NCI-H146 (cell line): ENCODE measurements around the gene AP3B1.

Source experiments
- DNase-seq: peaks from one replicate; lab custom pipeline; 2025; lab: John Stamatoyannopoulos, UW

The AP3B1 gene

DNA sequence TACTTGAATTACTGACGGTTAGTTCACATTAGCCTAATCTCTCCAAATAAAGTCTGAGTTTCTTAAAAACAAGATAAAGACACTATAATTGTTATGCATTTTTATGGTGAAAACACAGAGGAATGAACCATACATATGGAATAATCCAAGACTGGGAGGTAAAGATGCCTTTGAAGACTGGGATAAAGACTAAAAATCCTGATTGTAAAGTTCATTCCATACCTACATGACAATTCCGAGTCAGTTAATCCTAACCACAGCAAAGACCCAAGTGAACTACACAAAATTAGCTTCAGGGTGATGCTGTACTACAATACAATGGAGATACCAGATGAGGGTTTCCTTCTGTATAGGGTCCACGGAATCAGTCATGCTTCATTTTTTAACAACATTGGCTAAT lies 6.3 kb downstream of the AP3B1 start:
- DNase-seq = no peak

DNA sequence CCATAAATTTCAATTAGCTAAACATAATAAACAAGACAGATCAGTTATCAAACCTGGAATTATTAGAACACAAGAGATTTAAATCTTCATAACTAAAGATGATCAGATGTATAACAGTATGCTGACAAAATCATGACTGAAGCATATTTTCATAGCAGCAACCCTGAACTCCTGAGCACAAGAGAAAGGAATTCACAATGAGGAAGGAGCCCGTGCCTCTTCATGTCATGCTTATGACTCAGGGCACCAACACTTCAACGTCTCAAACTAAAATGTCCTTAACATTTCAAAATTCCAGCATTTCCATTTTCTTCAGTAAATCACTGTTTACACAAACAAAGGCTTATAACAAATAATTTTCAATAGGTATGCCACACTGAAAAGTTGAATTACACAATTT lies 6.7 kb downstream of the AP3B1 start:
- DNase-seq = no peak

DNA sequence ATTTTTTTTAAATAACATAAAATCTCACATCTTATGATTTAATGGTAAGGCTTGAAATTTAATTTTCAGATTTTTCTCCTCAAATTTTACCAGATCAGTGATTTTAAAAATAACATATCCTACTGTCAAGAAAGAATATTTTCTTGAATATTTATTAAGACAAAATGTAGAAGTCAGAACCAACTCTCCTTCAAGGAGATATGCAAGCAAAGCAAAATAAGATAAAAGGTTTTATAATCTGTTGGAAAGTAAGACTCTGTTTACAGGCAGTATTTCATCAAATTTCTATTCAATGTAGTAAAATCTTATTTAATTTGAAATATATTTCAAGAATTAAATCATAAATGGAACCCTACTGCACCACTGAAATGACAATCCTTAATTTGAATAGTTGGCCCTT lies 7.3 kb downstream of the AP3B1 start:
- DNase-seq = no peak

DNA sequence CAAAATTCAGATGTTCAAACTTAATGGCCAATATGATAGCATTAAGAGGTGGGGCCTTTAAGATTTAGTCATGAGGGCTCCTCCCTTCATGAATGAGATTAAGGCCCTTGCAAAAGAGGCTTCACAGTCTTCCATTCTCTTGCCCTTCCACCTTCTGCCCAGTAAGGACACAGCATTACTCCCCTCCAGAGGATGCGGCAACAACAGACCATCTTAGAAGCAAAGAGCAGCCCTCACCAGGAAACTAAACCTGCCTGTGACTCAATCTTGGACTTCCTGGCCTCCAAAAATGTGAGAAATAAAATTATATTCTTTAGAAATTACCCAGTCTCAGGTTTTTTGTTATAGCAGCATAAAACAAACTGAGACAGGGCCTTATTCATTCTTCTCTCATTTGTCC lies 8.2 kb downstream of the AP3B1 start:
- DNase-seq = no peak

DNA sequence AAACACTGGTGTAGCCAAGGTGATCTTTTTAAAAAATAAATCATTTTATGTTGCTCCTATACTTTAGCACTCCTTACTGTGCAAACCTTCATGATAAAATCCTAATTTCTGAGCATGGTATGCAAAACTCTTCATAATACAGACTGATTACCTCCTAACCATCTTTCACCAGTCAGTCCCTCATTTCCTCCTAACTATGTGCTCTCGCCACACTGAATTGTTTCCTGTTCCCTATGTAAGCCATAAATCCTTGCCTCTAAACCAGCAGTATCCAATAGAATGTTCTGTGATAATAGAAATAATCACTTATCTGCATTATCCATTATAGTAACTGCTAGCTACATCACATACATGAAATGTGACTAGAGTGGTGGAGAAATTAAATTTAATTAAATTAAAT lies 10.7 kb downstream of the AP3B1 start:
- no peak for DNase-seq

DNA sequence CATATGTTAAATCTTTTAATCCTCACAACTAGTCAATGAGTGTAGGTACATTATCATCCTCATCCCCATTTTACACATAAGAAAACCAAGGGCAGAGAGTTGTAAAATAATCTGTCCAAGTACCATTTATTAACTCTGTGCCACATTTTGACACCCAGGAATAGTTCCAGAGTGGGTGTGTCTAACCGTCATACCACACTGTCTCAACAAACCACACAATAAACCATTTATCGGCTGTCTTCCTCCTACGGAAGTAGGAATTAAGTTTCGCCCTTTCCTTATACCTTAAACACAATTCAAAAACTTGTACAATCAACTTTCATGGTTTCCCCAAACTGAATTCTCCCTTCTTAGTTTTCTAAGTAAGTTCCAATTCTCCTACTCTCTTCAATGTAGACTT lies 11.4 kb downstream of the AP3B1 start:
- no peak for DNase-seq

DNA sequence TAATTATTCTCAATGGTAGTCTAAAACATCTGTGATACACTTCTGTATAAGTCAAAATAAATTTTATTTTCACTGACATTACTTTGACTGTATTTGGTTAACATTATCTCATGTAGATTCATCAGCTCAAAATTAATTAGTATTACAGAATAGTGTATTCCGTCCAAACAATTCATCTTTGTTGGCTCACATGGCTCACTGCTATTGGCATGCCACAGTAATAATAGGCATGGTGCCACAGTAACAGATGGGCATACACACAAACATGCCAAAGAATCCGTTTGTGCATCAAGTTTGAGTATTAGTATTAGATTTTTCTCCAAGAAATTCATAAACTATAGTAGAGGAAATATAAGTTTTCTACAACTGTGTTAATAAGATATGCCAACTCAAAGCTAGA lies 14.2 kb downstream of the AP3B1 start:
- no peak for DNase-seq

DNA sequence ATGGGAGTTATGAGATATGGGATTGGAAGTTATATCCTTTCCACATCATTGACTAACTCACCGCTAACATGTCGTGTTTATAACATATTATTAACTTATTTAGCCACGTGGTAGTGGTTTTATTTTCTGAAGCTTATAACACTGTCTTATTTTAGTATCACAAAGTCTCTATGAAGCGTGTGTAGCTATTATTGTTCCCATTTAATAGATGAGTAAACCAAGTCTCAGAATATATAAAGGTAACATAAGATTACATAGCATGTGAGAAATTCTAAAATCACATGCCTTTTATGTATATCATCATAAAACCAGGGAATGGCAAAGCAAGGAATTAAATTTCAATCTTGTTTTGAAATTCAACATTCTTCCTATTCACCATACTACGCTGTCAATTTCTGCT lies 15.3 kb downstream of the AP3B1 start:
- DNase-seq = no peak

DNA sequence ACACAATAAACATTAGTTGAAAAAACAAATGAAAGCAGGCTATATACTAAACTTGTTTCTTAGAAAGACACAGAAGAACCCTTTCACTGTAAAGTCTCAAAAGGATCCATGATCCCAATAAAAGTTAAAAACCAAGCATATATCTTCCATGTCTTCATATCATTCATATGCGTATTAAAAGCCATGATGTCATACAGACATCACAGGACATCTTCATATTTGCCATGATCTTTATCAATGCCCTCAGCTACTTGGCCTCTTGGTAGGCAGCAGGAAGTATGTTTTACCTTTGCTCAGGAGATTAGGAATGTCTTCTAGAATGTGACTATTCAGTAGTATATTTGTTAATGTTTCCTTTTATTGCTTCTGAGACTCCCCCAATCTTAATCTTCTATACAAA lies 16.8 kb downstream of the AP3B1 start:
- no peak for DNase-seq

DNA sequence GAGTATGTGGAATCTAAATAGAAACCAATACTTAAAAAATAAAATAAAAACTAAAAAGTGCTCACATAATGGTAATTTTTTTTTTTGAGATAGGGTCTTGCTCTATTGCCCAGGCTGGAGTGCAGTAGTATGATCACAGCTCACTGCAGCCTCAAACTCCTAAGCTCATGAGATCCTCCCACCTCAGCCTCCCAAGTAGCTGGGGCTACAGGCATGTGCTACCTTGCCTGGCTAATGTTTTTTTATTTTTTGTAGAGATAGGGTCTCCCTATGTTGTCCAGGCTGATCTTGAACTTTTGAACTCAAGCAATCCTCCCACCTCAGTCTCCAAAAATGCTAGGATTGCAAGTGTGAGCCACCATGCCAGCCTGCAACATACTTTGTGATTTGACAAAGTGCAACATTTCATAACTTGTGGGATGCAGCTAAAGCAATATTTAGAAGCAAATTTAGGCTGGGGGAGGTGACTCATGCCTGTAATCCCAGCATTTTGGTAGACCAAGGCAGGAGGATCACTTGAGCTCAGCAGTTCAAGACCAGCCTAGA lies 18.4 kb downstream of the AP3B1 start:
- DNase-seq = no peak

DNA sequence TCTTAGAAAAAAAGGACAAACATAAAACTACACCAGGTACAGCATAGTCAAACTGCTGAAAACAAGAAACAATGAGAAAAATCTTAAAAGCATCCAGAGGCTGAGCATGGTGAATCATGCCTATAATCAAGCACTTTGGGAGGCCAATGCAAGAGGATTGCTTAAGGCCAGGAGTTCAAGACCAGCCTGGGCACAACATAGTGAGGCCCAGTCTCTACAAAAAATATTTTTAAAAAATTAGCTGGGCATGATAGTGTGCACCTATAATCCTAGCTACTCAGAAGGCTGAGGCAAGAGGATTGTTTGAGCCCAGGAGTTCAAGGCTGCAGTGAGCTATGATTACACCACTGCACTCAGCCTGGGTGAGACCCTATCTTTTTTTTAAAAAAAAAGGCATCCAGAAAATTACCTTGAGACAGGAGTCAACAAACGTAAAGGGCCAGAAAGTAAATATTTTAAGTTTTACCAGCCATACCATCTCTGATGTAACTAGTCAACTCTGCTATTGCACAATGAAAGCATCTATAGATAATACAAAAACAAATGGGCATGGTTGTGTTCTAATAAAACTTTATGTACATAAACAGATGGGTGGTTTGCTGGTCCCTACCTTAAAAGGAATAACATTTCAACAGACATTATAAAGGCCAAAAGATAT lies 19.8 kb downstream of the AP3B1 start:
- no peak for DNase-seq

DNA sequence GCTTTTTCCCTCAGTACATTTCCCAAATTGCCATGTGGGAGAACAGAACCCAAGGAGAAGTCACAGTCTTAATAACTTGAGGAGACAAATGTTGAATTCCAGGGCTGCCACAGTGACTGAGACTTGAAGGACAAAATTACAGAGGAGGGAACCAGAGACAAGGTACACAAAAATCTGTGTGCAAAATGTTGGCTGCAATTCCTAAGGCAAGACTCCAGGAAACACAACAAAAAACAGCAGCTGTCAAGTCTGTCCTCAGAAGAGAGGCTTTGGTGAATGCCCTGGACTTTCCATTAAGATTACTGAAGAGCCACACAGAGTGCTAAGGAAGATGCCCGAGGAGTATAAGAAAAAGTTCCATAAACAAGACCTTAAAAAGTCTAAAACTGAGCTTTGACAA lies 21.1 kb downstream of the AP3B1 start:
- no peak for DNase-seq

DNA sequence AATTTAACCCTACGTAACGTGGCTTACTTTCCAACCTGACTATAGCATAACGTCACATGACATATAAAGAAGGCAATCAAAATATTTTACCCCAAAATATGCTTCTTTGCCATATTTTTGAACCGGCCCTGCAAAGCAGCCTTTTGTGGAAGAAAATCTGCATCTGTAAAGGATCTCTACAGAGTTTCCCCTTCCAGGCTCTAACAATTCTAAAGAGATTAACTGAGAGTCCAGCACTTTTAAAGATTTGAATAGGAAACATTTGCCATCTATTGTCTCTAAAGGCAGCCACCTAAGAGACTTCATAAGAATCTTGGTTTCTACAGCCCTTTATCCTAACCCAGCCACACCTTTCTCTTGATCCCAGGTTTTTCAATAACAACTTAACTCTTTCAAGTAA lies 22.7 kb downstream of the AP3B1 start:
- no peak for DNase-seq

DNA sequence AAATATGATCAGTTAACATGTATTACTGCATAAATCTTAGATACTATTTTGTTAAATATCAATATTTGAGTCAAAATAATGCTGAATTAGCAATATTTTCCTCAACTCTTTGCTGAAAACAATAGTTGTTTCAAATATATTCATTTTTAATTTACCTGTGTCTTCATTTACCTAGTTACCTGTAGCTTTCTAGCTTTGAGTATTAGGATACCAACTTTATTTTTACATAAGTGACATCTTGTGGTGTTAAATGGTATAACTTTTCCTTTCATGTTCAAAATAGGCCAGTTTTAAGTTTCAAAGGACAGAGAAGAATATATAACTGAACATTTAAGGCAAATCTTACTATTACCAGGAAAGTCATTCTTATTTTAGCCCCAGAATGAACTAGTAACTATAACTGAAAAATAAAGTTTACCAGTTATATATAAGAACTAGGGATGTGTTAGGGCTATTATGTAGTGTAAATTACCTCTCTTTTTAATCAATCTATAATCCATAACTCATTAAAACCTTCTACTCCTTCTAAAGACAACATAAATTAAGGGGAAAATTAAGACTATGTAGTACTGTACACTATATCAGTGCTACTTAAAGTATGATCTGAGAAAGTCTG lies 25.3 kb downstream of the AP3B1 start:
- DNase-seq = peak; percentile 6

DNA sequence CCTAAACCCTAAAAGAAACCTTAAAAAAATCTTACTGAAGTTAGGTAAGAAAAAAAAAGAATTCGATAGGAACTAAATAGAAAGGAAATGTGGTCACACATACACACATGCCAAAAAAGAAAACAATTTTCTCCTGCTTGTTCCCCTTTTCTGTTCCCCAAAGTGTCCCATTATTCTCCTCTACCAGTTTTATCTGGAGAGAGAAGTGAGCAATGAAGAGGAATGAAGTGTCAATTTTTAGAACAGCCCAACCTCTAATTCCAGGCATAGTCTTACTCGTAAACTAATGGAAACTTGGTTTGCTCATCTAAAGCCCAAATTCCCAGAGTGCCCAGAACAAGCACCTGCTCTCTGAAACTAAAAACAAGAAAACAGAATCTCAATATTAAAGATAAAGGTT lies 26.1 kb downstream of the AP3B1 start:
- DNase-seq = no peak

DNA sequence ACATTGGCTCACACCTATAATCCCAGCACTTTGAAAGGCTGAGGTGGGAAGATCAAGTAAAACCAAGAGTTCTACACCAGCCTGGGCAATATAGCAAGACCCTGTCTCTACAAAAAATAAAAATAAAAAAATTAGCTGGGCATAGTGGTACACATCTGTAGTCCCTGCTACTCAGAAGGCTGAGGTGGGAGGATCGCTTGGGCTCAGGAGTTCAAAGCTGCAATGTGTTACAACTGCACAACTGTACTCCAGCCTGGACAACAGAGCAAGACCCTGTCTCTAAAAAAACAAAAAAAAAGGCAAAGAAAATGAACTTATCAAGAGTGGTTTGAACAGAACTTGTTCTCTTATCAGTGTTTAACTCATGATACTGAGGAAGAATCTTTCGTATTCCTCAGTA lies 29.3 kb downstream of the AP3B1 start:
- no peak for DNase-seq

DNA sequence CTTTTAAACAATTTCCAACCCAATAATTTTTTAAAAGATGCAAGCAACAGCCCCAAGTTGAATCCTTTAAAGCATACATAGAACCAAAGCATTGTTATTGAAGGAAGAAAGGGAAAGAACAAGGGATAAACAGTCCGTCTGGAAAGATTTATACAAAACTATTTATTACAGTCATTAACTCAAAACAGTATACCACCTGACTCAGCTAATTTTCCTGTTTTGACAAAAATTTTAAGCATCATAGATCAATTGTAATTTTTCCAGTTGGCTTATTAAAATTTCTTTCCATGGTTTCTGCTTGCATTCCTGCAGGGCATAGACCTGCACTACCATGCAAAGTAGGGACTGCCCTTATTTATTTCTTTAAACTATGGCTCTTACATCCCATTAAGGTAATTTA lies 29.9 kb downstream of the AP3B1 start:
- DNase-seq = no peak

DNA sequence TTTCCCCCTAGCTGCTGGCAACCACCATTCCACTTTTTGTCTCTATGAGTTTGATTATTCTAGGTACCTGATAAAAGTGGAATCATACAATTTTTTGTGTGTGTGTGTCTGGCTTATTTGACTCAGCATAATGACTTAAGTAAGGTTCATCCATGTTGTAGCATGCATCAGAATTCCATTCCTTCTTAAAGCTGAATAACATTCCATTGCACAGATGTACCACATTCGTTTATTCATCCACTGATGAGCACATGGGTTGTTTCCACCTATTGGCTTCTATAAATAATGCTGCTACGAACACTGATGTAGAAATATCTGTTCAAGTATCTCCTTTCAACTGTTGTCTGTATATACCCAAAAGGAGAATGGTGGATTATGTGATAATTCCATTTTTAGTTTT lies 33.7 kb downstream of the AP3B1 start:
- no peak for DNase-seq

DNA sequence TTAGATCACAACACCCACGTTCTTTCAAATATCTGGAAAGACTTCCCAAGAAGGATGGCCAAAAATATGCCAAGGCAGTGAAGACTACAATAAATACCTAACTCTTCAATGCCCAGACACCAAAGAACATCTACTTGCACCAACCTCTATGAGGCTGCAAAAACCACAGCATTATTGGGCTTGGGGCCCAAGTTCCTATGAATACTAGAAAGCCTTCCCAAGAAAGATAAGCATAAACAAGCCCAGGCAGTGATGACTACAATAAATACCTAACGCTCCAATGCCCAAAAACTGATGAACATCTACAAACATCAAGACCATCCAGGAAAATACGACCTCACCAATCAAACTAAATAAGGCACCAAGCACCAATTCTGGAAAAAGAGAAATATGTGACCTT lies 41.3 kb downstream of the AP3B1 start:
- no peak for DNase-seq

DNA sequence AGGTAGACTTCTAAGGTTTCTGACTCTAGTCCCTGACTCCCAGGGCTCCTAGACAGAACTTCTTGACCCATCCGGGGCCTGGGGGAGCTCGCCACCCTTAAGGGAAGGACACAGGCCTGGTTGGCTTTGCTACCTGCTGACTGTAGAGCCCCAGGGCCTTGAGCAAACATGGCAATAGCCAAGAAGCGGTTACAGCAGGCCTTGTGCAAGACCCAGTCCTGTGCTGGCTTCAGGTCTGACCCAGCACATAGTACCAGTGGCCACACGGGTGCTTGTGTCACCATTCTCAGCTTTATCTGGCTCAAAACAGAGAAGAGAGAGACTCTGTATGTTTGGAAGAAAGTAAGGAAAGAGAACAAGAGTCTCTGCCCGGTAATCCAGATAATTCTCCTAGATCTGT lies 41.8 kb downstream of the AP3B1 start:
- DNase-seq = no peak

DNA sequence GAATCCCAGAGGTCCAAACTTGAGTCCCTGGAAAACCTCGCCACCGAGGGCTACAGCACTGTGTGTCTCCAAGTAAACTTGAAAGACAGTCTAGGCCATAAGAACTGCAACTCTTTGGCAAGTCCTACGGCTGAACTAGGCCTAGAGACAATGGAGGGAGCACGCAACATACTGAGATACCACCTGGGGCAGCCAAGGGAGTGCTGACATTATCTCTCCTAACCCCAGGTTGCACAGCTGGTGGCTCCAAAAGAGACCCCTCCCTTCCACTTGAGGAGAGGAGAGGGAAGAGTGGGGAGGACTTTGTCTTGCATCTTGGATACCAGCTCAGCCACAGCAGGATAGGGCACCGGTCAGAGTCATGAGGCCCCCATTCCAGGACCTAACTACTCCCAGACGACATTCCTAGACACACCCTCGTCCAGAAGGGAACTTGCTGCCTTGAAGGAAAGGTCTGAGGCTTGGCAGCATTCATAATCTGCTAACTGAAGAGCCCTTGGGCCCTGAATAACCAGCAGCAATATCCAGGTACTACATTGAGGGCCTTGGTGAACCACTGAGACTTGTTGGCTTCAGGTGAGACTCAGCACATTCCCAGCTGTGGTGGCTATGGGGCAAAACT lies 42.7 kb downstream of the AP3B1 start:
- no peak for DNase-seq

DNA sequence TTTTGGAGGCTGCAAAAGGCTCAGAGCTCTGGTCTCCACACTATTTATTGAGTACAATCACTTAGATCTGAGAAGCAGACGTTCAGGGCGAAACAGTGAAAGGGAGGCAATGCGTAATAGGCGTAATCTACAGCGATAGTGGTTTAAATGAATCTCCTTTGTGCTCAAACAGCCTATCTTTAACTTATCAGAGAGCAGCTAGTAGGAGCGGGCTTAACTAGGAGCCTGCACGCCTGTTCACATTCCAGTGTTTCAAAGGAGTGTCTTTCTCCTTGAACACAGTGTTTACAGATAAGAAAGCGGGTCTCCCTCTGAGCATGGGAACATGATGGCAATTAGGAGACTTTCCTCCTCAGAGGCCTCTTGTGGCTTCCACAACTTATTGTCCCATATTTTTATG lies 49.4 kb downstream of the AP3B1 start:
- no peak for DNase-seq

DNA sequence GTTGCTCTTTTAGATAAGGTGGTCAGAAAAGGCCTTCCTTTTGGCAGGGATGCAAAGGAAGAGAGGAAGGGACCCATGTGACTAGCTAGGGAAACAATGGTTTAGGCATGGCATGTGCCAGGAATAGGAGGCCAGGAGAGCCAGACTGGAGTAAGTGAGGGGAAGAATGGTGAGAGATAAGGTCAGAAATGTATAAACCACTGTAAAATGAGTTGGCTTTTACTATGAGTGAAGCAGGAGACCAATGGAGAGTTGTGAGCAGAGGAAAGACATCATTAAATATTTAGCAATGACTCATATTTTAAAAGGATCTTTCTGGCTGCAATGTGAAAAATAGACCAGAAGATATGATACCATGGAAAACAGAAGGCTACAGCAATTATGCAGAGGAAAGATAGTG lies 50.9 kb downstream of the AP3B1 start:
- DNase-seq = no peak

DNA sequence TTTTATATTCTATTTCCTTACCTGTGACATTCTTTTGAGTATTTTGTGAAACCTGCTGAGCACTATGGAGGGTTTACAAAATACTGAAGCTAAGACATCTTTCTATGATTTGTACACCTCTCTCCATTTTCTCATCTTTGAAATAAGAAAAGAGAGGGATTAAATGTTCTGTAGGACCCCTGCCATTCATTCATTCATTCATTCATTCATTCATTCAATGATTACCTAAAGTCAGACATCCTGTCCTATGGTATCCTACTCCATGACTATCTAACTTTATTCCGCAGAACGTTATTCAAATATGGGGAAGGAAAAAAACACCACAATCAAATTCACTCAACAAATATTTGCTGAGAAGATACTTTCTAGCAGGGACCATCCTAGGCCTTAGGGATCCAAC lies 51.4 kb downstream of the AP3B1 start:
- no peak for DNase-seq
